ENCODE data around the gene MYEF2.

The MYEF2 gene

GRCh38 chr15:48086133-48086532 lies 92.0 kb downstream of the MYEF2 start:
- DNase-seq = no peak

GRCh38 chr15:48085591-48085930 lies 92.5 kb downstream of the MYEF2 start:
- no peak for DNase-seq

- DNase-seq = no peak
These were observed 93.1 kb downstream of the MYEF2 start for GRCh38 chr15:48084759-48085590.

All from effector CD4-positive, alpha-beta T cell (primary cell).